GM23338 (cell line): ENCODE measurements around the gene SNORC.

Source experiments
- CREB1 ChIP-seq: fragments of 250-450 bp; sonication (Bioruptor Pico); IDR thresholded peaks from 2 replicates; pipeline ENCODE4 v1.5.0; 2020; ENCODE audit warnings: low read depth, mild to moderate bottlenecking, moderate library complexity
- CTCF ChIP-seq, 2 experiments: fragments of 200-600 bp in 1 of 2; sonication (generic) in 1 of 2; conservative IDR thresholded peaks; 2 replicates each; pipeline versions ENCODE4 v1.5.1 to v1.6.1; 2016 to 2017; ENCODE audit warnings: antibody characterized with exemption in 2 of 2, low read depth in 2 of 2, mild to moderate bottlenecking in 2 of 2, moderate library complexity in 1 of 2
- EZH2 ChIP-seq: fragments of 200-600 bp; sonication (generic); IDR thresholded peaks from one replicate; pipeline ENCODE4 v1.8.0; 2017; ENCODE audit warnings: antibody characterized with exemption, mild to moderate bottlenecking, low read depth; ENCODE audit not compliant: unreplicated experiment
- NANOG ChIP-seq: IDR thresholded peaks from 2 replicates; pipeline ENCODE4 v1.6.1; 2016; ENCODE audit warnings: antibody characterized with exemption, borderline replicate concordance
- POLR2AphosphoS5 ChIP-seq: IDR thresholded peaks from 2 replicates; pipeline ENCODE4 v1.6.1; 2016; ENCODE audit warnings: antibody characterized with exemption, low read depth
- REST ChIP-seq: IDR thresholded peaks from one replicate; pipeline ENCODE4 v1.6.1; 2018; ENCODE audit warnings: antibody characterized with exemption; ENCODE audit not compliant: unreplicated experiment
- STAT1 ChIP-seq: IDR thresholded peaks from one replicate; pipeline ENCODE4 v1.6.1; 2016; ENCODE audit warnings: antibody characterized with exemption; ENCODE audit not compliant: unreplicated experiment
- TF ChIP-seq, protein P1 (sequence below): IDR thresholded peaks from 2 replicates; pipeline ENCODE4 v1.6.1; 2016; ENCODE audit warnings: antibody characterized with exemption

DNA sequence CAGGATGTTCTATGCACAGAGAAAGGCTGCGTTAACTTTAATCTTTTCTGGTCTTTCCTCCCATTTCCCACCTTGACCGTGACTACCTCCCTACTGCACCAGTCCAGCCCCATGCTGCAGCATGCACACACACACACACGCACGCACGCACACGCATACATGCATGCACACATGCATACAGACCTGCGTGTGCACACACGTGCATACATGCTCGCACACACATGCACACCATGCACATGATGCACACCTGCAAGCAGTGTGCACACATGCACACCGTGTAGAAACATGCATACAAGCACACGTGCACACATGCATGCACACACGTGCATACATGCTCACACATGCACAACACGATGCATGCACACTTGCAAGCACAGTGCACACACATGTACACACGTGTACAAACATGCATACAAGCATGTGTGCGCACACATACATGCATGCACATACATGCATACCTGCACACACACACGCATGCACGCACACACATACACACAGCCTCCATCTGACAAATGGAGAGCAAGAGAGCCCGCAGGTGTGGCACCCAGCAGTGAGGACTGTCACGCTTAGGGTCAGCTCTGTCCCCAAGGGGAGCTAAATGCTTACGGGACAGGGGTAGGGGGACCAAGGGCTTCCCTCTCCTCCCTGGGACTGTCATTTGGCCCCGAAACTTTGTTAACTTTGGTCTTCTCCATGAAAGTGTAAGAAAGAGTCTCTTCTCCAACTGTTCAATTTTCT, 18.2 kb downstream of the SNORC start:
- TF ChIP-seq POLR2AphosphoS5 (no peak), CTCF (conservative IDR thresholded peaks at IDR 0.05; ENCODE audit: low read depth in 2 of 2) (no peak), CREB1 (CRISPR knock-in tag) (no peak), STAT1 (no peak), REST (no peak), EZH2 (no peak), NANOG (no peak)
- TF ChIP-seq, protein P1, sequence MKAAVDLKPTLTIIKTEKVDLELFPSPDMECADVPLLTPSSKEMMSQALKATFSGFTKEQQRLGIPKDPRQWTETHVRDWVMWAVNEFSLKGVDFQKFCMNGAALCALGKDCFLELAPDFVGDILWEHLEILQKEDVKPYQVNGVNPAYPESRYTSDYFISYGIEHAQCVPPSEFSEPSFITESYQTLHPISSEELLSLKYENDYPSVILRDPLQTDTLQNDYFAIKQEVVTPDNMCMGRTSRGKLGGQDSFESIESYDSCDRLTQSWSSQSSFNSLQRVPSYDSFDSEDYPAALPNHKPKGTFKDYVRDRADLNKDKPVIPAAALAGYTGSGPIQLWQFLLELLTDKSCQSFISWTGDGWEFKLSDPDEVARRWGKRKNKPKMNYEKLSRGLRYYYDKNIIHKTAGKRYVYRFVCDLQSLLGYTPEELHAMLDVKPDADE = no peak
